Naive thymus-derived CD4-positive, alpha-beta T cell (primary cell): ENCODE data around the gene ATXN7L1. TPM values are rescaled to one million over a fixed set of nuclear protein-coding genes. Genes with fewer than 3 reads are reported as not detected.

Experiments
- ATAC-seq: fragments of 150-1000 bp; cut with Tn5 transposase; 2 replicates; pipeline ENCODE4 v1.10.0; 2021; ENCODE audit warnings: mild to moderate bottlenecking, moderate library complexity
- CTCF ChIA-PET: fragments of 350-600 bp; sonication (Branson Sonifier 250); formaldehyde crosslinking; loops from one replicate; lab custom pipeline; 2021; ENCODE audit warnings: antibody characterized with exemption; lab: Charles Lee
- POLR2A ChIA-PET: fragments of 350-600 bp; sonication (Branson Sonifier 250); formaldehyde crosslinking; loops from one replicate; lab custom pipeline; 2021; ENCODE audit warnings: antibody characterized with exemption, inconsistent platforms; lab: Charles Lee
- DNase-seq, 9 donors: peaks; one replicate each; pipeline versions ENCODE4 v3.0.0 to v3.0.0-alpha.2; 2020 to 2022; ENCODE audit warnings: mixed read lengths in 1 of 9
- H3K27ac ChIP-seq: one replicate; pipeline ENCODE4 v1.7.0; 2013; ENCODE audit warnings: mild to moderate bottlenecking, low read depth, low read length, moderate library complexity
- H3K27me3 ChIP-seq, 2 donors: one replicate each; pipeline ENCODE4 v1.7.0; 2013; ENCODE audit warnings: low read length in 2 of 2, mild to moderate bottlenecking in 2 of 2, moderate library complexity in 2 of 2; ENCODE audit not compliant: control insufficient read depth in 2 of 2, insufficient read depth in 2 of 2
- H3K36me3 ChIP-seq, 3 experiments: 1 replicate in 2 of 3; 2 replicates in 1 of 3; pipeline ENCODE4 v1.7.0; 2013; ENCODE audit warnings: low read length in 3 of 3, mild to moderate bottlenecking in 3 of 3, moderate library complexity in 1 of 3; ENCODE audit not compliant: insufficient read depth in 3 of 3, control insufficient read depth in 2 of 3
- H3K4me1 ChIP-seq, 2 donors: one replicate each; pipeline ENCODE4 v1.7.0; 2013; ENCODE audit warnings: low read length in 2 of 2, mild to moderate bottlenecking in 2 of 2, moderate library complexity in 1 of 2; ENCODE audit not compliant: control insufficient read depth in 2 of 2, insufficient read depth in 2 of 2
- H3K4me3 ChIP-seq: 2 replicates; pipeline ENCODE4 v1.7.0; 2013; ENCODE audit warnings: mild to moderate bottlenecking, low read length
- H3K9me3 ChIP-seq, 3 experiments: 1 replicate in 2 of 3; 2 replicates in 1 of 3; pipeline ENCODE4 v1.7.0; 2013; ENCODE audit warnings: low read length in 3 of 3; ENCODE audit not compliant: control insufficient read depth in 2 of 3
- H3K27ac Mint-ChIP-seq, 9 donors: one replicate each; pipeline ENCODE4 v1.8.0; 2020 to 2022; ENCODE audit warnings: mixed read lengths in 9 of 9, mild to moderate bottlenecking in 8 of 9, moderate library complexity in 5 of 9, inconsistent platforms in 2 of 9
- H3K27me3 Mint-ChIP-seq, 5 donors: one replicate each; pipeline ENCODE4 v1.8.0; 2021 to 2022; ENCODE audit warnings: mixed read lengths in 5 of 5, mild to moderate bottlenecking in 1 of 5
- H3K36me3 Mint-ChIP-seq, 5 donors: one replicate each; pipeline ENCODE4 v1.8.0; 2020 to 2022; ENCODE audit warnings: mixed read lengths in 5 of 5, mild to moderate bottlenecking in 3 of 5, inconsistent platforms in 1 of 5
- H3K4me1 Mint-ChIP-seq, 7 donors: one replicate each; pipeline ENCODE4 v1.8.0; 2020 to 2022; ENCODE audit warnings: mixed read lengths in 7 of 7, mild to moderate bottlenecking in 3 of 7, inconsistent platforms in 1 of 7
- H3K4me3 Mint-ChIP-seq, 10 donors: one replicate each; pipeline ENCODE4 v1.8.0; 2020 to 2022; ENCODE audit warnings: mild to moderate bottlenecking in 10 of 10, mixed read lengths in 10 of 10, moderate library complexity in 6 of 10, inconsistent platforms in 2 of 10
- H3K9me3 Mint-ChIP-seq, 11 donors: one replicate each; pipeline ENCODE4 v1.8.0; 2020 to 2022; ENCODE audit warnings: mixed read lengths in 11 of 11, mild to moderate bottlenecking in 4 of 11, inconsistent platforms in 1 of 11, moderate library complexity in 1 of 11
- intact Hi-C, 2 donors: fragments of 100-400 bp; cut with micrococcal nuclease; formaldehyde crosslinking; loops; one replicate each; pipeline ENCODE4 v1.15.1; 2023
- polyA plus RNA-seq, 2 donors: library from polyadenylated mRNA; unstranded; fragments of 300-500 nt; fragmentation: Illumina TruSeq; gene quantifications; one replicate each; pipeline ENCODE4 v1.2.3, GENCODE V29; 2021
- total RNA-seq, 6 experiments: library from RNA in 5 of 6; stranded (reverse) in 5 of 6; gene quantifications; 1 replicate in 5 of 6; 2 replicates in 1 of 6; pipeline ENCODE4 v1.2.3 and lab custom pipeline; 2021 to 2026

ATXN7L1 gene
- total and polyA plus RNA-seq, 7 experiments from 2014 or later: 18.5 to 52.4 (median 39.5) TPM

DNA sequence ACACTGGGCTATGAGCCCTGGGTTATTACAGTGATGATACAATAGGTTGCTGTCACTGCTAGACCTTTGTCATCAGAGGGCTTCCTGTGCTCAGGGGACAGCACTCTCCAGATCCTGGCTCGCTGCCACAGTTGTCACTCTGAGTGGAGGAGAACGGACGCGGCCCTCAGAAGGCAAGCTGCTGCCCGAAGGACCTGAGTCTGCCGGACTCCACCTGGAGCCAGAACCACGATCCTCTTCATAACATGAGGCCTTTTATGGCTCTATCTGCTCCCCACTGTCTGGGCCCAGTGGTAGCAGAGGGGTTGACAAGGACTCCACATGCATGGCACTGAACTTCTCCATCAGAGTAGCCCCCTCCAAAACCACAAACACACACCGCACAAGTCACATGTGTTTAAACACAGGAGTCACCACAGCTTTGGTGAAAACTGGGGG is 200.4 kb downstream of the ATXN7L1 start:
- H3K4me1 ChIP-seq: peaks cover 50 to 52% of the 10 kb centered on the region in 2 donors
- POLR2A ChIA-PET: interaction anchor here (1.0 to 5.8 kb wide), 3 partner anchors 13 to 18 kb away, joined by 3 to 60 read pairs (median 3); no protein-coding TSS in a partner anchor

DNA sequence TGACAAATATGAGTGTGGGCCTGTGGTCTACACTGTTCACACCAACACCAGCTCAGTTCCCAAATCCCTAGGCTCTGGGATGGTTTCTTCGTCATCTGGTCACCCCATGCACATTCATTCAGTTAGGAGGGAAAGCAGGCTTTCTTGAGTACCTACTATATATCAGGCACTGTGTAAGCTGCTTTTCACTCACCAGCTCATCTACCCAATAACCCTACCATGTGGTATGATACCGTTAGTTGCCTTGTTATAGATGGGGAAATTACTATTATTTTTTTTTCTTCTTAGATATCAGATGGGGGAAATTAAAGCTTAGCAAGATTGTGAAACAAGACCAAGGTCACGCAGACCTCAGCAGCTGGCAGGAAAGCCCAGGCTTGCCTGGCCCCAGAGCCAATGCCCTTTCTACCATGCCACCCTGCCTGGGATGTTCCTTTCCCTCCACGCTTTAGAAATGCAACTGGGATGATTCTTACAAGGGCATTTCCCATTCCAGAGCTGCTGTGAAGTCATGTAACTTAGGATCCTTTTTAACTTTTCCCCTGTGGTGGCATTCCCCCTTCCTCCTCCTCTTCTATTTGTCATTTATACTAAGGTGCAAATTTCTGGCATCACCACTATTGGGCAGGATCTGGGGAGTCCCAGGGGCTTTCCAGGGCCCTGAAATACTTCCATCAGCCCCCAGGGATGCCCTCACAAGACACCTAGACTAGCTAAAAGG is 202.0 kb downstream of the ATXN7L1 start:
- peak overlapping the region; percentile 0 to 96 (median 86) for H3K27ac Mint-ChIP-seq
- ATAC-seq: no peak
- peaks cover 50 to 81% (median 70%) of the 10 kb centered on the region in 7 donors for H3K4me1 Mint-ChIP-seq
- H3K4me3 Mint-ChIP-seq: peak overlapping the region in 3 of 10 donors; percentile 20 to 29 (median 24)
- Histone ChIP-seq H3K4me3 (no peak overlapping the region), H3K9me3 (no peaks in the 10 kb centered on the region), H3K4me1 (peaks cover 49 to 50% of the 10 kb centered on the region in 2 donors), H3K36me3 (no peaks in the 10 kb centered on the region), H3K27ac (no peak overlapping the region), H3K27me3 (no peaks in the 10 kb centered on the region)
- intact Hi-C loops: loop anchor here in 1 of 2 donors (5.0 kb wide), 1 partner anchor 33 kb away; no protein-coding TSS in a partner anchor
- H3K27me3 Mint-ChIP-seq: no peaks in the 10 kb centered on the region
- DNase-seq: no peak
- H3K9me3 Mint-ChIP-seq: peaks cover 0 to 1% (median 0%) of the 10 kb centered on the region in 11 donors
- H3K36me3 Mint-ChIP-seq: peaks cover 0 to 11% (median 5%) of the 10 kb centered on the region in 5 donors
- ChIA-PET POLR2A (no interaction called here), CTCF (interaction anchor here (0.9 kb wide), 1 partner anchor 21 kb away, joined by 4 read pairs; no protein-coding TSS in a partner anchor)

More for the DNA sequence above, 200.4 kb downstream of the ATXN7L1 start:
- H3K27ac ChIP-seq: no peak overlapping the region
- Mint-ChIP-seq H3K9me3 (peaks cover 0 to 1% (median 0%) of the 10 kb centered on the region in 11 donors), H3K27ac (peak overlapping the region; percentile 39 to 99 (median 90)), H3K4me3 (peak overlapping the region in 7 of 10 donors; percentile 20 to 97 (median 41)), H3K36me3 (peaks cover 0 to 11% (median 3%) of the 10 kb centered on the region in 5 donors), H3K27me3 (no peaks in the 10 kb centered on the region), H3K4me1 (peaks cover 52 to 90% (median 77%) of the 10 kb centered on the region in 7 donors)
- no peaks in the 10 kb centered on the region for H3K36me3 ChIP-seq
- H3K27me3 ChIP-seq: no peaks in the 10 kb centered on the region
- H3K9me3 ChIP-seq: no peaks in the 10 kb centered on the region
- CTCF ChIA-PET: interaction anchor here (0.6 to 1.9 kb wide), 3 partner anchors 19 to 1927 kb away, joined by 3 to 5 read pairs (median 3); no protein-coding TSS in a partner anchor
- peak; percentile 68 for ATAC-seq
- intact Hi-C loops: loop anchor here (2.0 to 5.0 kb wide), 6 partner anchors 19 to 606 kb away; partner anchors contain the start of genes ATXN7L1 (in 1 of the 2), NAMPT (in 1 of the 2) and RINT1 (in 1 of the 2)
- DNase-seq: peak in 8 of 9 donors; percentile 30 to 54 (median 37)
- no peak overlapping the region for H3K4me3 ChIP-seq

DNA sequence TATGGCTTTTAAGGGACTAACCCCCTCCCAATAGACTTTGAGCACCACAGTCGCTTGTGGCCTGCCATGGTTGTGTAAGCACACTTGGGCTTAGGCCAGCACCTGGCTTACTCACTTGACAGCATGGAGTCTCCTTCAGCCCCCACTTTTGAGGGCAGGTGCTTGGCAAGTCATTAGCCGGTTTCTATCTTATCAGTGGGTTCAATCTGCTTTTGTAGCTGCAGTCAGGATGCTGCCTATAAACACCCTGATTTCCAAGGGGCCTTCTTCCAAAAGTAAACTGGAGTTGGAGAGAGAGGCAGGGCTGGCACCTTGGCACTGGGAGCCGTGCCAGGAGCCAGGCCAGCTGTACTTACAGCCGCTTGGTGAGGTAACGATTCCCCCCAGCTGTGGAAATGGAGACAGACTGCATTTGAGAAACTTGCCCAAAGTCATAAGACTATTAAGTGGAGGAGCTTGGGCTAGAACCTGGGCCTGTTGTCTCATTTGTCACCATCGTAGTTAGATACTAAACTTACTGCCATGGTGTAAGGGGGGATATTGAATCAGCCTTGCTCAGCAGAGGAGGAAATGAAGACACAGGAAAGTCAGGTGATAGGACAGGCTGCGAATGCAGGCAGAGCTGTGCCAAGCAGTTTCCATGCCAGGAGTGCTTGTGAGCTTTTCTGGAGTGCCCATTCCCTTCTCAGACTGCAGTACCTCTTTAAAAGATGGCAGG is 202.9 kb downstream of the ATXN7L1 start:
- peaks cover 42 to 73% (median 61%) of the 10 kb centered on the region in 7 donors for H3K4me1 Mint-ChIP-seq
- H3K4me3 ChIP-seq: no peak overlapping the region
- no peaks in the 10 kb centered on the region for H3K9me3 ChIP-seq
- H3K4me1 ChIP-seq: peaks cover 41% of the 10 kb centered on the region in 2 donors
- intact Hi-C loops: loop anchor here in 1 of 2 donors (5.0 kb wide), 1 partner anchor 34 kb away; no protein-coding TSS in a partner anchor
- H3K27ac Mint-ChIP-seq: peak overlapping the region in 8 of 9 donors; percentile 48 to 96 (median 85)
- H3K36me3 Mint-ChIP-seq: peaks cover 0 to 11% (median 5%) of the 10 kb centered on the region in 5 donors
- ChIA-PET POLR2A (interaction anchor here (1.4 kb wide), 1 partner anchor 17 kb away, joined by 4 read pairs; no protein-coding TSS in a partner anchor), CTCF (interaction anchor here (0.9 to 1.9 kb wide), 2 partner anchors 16 to 21 kb away, joined by 4 to 6 read pairs; no protein-coding TSS in a partner anchor)
- peaks cover 0 to 1% (median 0%) of the 10 kb centered on the region in 11 donors for H3K9me3 Mint-ChIP-seq
- H3K4me3 Mint-ChIP-seq: peak overlapping the region in 2 of 10 donors; percentile 4 to 10
- H3K36me3 ChIP-seq: no peaks in the 10 kb centered on the region
- H3K27ac ChIP-seq: no peak overlapping the region
- ATAC-seq: no peak
- no peak for DNase-seq
- no peaks in the 10 kb centered on the region for H3K27me3 ChIP-seq
- no peaks in the 10 kb centered on the region for H3K27me3 Mint-ChIP-seq

DNA sequence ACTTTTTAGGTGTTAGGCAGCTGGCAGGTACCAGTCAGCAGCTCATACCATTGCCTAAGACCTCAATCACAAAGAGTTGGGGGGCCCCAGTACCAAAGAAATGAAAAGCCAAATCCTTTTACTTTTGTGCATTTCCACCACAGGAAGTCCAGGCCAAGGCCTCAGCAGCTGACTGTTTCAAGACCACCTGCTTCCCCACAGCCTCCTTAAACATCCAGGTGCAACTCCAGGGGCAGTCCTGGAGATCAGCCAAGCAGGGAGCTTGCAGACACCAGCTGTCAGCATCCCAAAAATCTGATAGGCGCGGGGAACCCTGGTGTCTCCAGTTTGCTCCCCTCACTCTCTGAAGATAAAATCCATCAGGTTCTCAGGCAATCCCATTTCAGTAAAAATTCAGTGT is 203.6 kb downstream of the ATXN7L1 start:
- intact Hi-C loops: loop anchor here in 1 of 2 donors (5.0 kb wide), 1 partner anchor 34 kb away; no protein-coding TSS in a partner anchor
- POLR2A ChIA-PET: interaction anchor here (1.4 kb wide), 1 partner anchor 18 kb away, joined by 4 read pairs; no protein-coding TSS in a partner anchor
- no peaks in the 10 kb centered on the region for H3K36me3 ChIP-seq
- H3K4me1 ChIP-seq: peaks cover 35% of the 10 kb centered on the region in 2 donors
- Mint-ChIP-seq H3K4me3 (no peak overlapping the region), H3K27ac (peak overlapping the region in 4 of 9 donors; percentile 59 to 84 (median 65)), H3K36me3 (peaks cover 0 to 11% (median 5%) of the 10 kb centered on the region in 5 donors), H3K27me3 (no peaks in the 10 kb centered on the region), H3K9me3 (no peaks in the 10 kb centered on the region), H3K4me1 (peaks cover 35 to 65% (median 54%) of the 10 kb centered on the region in 7 donors)
- no peaks in the 10 kb centered on the region for H3K27me3 ChIP-seq
- CTCF ChIA-PET: interaction anchor here (0.6 to 1.9 kb wide), 2 partner anchors 15 to 177 kb away, joined by 3 to 6 read pairs; no protein-coding TSS in a partner anchor
- ATAC-seq (no peak), DNase-seq (no peak)
- H3K9me3 ChIP-seq: no peaks in the 10 kb centered on the region
- no peak overlapping the region for H3K27ac ChIP-seq
- no peak overlapping the region for H3K4me3 ChIP-seq

DNA sequence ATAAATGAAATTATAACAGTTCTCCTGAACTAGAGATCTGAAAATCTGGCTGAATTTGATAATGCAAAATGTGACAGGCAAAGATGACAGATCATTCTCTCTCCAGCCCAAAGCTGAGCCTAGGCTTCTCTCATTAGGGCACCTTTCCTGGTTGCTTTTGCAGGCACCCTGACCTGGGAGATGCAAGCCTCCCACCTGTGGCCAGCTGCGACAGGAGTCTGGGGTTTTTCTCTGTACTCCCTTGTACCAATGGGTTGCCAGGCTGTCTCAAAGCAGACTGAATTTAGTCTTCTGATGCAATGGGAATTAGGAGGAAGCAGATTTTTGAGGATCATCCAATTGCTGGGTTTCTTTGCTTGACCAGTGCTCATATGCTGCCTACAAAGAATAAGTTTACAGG is 210.1 kb downstream of the ATXN7L1 start:
- H3K4me3 ChIP-seq: no peak overlapping the region
- peaks cover 0 to 38% (median 15%) of the 10 kb centered on the region in 3 experiments for H3K36me3 ChIP-seq
- Mint-ChIP-seq H3K27me3 (no peaks in the 10 kb centered on the region), H3K4me1 (peaks cover 0 to 31% (median 8%) of the 10 kb centered on the region in 7 donors), H3K4me3 (no peak overlapping the region), H3K36me3 (peaks cover 7 to 40% (median 28%) of the 10 kb centered on the region in 5 donors), H3K27ac (peak overlapping the region in 6 of 9 donors; percentile 12 to 74 (median 34)), H3K9me3 (no peaks in the 10 kb centered on the region)
- DNase-seq: no peak
- no peak for ATAC-seq
- no peak overlapping the region for H3K27ac ChIP-seq
- H3K27me3 ChIP-seq: no peaks in the 10 kb centered on the region
- CTCF ChIA-PET: no interaction called here
- no peaks in the 10 kb centered on the region for H3K9me3 ChIP-seq
- no peaks in the 10 kb centered on the region for H3K4me1 ChIP-seq
- POLR2A ChIA-PET: interaction anchor here (0.6 to 0.9 kb wide), 3 partner anchors 24 to 203 kb away, joined by 3 read pairs; no protein-coding TSS in a partner anchor
- intact Hi-C loops: no loop called here
